Uterus (tissue), 4 donors: Measurements from ENCODE around the gene ALOX12B. TPM values are rescaled to one million over a fixed set of nuclear protein-coding genes. Genes with fewer than 3 reads are reported as not detected.

Source experiments
- DNase-seq, 2 donors: peaks; one replicate each; pipeline ENCODE4 v3.0.0-alpha.2; 2019 to 2020
- H3K27ac ChIP-seq, 2 donors: fragments of 200-600 bp; sonication (generic); 1 replicate in 1 of 2; 2 replicates in 1 of 2; pipeline ENCODE4 v1.5.1; 2016 to 2018
- H3K27me3 ChIP-seq, 2 donors: fragments of 200-600 bp; sonication (generic); one replicate each; pipeline ENCODE4 v1.5.1; 2018 to 2019; ENCODE audit warnings: control low read depth in 1 of 2
- H3K36me3 ChIP-seq, 2 donors: fragments of 200-600 bp; sonication (generic); one replicate each; pipeline ENCODE4 v1.5.1; 2019; ENCODE audit warnings: control low read depth in 1 of 2
- H3K4me1 ChIP-seq, 2 donors: fragments of 200-600 bp; sonication (generic); one replicate each; pipeline ENCODE4 v1.5.1; 2018 to 2019; ENCODE audit warnings: control low read depth in 1 of 2
- H3K4me3 ChIP-seq, 2 donors: fragments of 200-600 bp; sonication (generic); 1 replicate in 1 of 2; 2 replicates in 1 of 2; pipeline ENCODE4 v1.5.1; 2018 to 2019; ENCODE audit warnings: mild to moderate bottlenecking in 1 of 2
- H3K9me3 ChIP-seq, 2 donors: fragments of 200-600 bp; sonication (generic); one replicate each; pipeline ENCODE4 v1.5.1; 2019; ENCODE audit warnings: control low read depth in 1 of 2
- CTCF ChIP-seq, 4 experiments: fragments of 200-600 bp in 2 of 4; fragments of 450-650 bp in 2 of 4; sonication (generic) in 2 of 4; IDR thresholded peaks; one replicate each; pipeline ENCODE4 v1.5.1; 2016 to 2019; ENCODE audit warnings: antibody characterized with exemption in 4 of 4, mild to moderate bottlenecking in 2 of 4, moderate library complexity in 1 of 4
- POLR2A ChIP-seq, 2 donors: fragments of 450-650 bp; IDR thresholded peaks; one replicate each; pipeline ENCODE4 v1.6.1; 2016; ENCODE audit warnings: antibody characterized with exemption in 2 of 2, mild to moderate bottlenecking in 1 of 2, moderate library complexity in 1 of 2
- intact Hi-C: fragments of 100-400 bp; cut with DNase I; formaldehyde crosslinking; loops from one replicate; pipeline ENCODE4 v1.15.1; 2023; ENCODE audit warnings: low total_unique reads
- total RNA-seq, 4 donors: library from RNA; depleted of rRNA in 3 of 4; stranded (reverse); fragments of >200 nt in 3 of 4; gene quantifications; one replicate each; pipeline versions ENCODE4 v1.1.0 to v1.2.4, GENCODE V29; 2014 to 2023
- donor health status: DM: yes; HTN: yes; CAD: no.

ALOX12B gene
- total RNA-seq, 4 donors from 2014 or later = not detected

DNA sequence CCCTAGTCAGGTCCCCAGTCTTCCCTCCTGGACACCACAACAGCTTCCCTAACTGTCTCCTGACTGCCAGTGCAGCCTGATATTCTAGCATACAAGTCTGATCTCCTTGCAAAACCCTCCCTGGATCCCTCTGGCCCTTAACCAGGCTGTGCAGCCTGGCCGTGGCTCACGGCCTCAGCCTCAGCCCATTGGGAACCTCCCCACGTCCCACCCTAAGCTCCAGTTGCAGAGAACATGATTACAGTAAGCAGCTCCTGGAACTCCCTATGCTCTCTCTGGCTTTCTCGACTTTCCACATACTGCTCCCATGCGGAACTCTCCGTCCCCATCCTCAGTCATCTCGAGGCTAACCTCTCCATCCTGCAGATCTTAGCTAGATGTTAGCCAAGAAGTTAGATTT lies 13.0 kb downstream of the ALOX12B start:
- intact Hi-C loops = loop anchor here (10.0 kb wide), 1 partner anchor 230 kb away; no protein-coding TSS in a partner anchor
- TF ChIP-seq POLR2A (IDR thresholded peaks at IDR 0.05) (no peak), CTCF (IDR thresholded peaks at IDR 0.05) (no peak)
- peaks cover 0 to 6% of the 10 kb centered on the region in 2 donors for H3K4me1 ChIP-seq
- no peaks in the 10 kb centered on the region for H3K9me3 ChIP-seq
- no peak for DNase-seq
- no peak overlapping the region for H3K27ac ChIP-seq
- peaks cover 19 to 36% of the 10 kb centered on the region in 2 donors for H3K27me3 ChIP-seq
- H3K4me3 ChIP-seq = no peak overlapping the region
- H3K36me3 ChIP-seq = no peaks in the 10 kb centered on the region

DNA sequence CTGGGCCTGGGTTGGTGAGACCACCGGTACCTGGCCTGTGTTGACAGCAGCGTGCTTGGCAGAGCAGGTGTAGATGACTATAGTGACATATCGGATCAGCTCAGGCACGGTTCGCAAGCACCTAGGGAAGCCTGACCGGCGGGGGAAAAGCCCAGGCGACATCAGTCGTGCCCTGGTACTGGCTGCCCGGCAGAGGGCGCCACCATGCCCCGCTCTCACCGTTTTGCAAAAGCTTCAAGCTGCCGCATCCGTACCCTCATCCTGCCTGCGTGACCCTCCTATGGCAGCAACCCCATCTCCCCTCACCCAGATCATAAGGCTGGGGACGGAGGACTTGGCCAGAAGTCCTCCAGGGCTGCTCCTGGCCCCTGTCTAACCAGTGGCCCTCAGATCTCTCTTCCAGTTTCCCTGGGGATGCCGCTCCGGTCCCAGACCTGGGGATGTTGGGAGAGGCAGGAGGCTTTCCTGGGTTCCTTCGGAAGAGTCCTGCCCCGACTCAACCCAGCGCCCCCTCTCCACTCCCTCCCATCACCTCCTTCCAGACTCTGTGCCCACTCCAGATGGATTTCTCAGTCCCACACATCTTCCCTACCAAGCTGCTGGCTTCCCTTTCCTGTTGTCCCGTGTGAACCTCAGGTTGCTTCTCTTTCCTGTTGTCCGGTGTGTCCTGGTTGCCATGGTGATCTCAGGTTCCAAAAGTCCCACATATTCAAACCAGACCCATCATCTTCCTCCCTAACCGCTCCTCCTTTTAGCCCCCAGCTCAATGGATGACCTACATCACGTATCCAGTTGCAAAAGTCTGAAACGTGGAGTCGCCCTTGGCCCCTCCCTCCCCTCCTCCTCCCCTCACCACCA lies 13.7 kb downstream of the ALOX12B start:
- Histone ChIP-seq H3K27ac (no peak overlapping the region), H3K9me3 (no peaks in the 10 kb centered on the region), H3K4me3 (no peak overlapping the region), H3K36me3 (no peaks in the 10 kb centered on the region), H3K27me3 (peaks cover 19 to 36% of the 10 kb centered on the region in 2 donors), H3K4me1 (no peaks in the 10 kb centered on the region)
- intact Hi-C loops = loop anchor here (10.0 kb wide), 1 partner anchor 231 kb away; no protein-coding TSS in a partner anchor
- peak in 1 of 2 donors; percentile 52 for DNase-seq
- TF ChIP-seq CTCF (IDR thresholded peaks at IDR 0.05) (peak; percentile 42 to 73 (median 60)), POLR2A (IDR thresholded peaks at IDR 0.05) (no peak)

DNA sequence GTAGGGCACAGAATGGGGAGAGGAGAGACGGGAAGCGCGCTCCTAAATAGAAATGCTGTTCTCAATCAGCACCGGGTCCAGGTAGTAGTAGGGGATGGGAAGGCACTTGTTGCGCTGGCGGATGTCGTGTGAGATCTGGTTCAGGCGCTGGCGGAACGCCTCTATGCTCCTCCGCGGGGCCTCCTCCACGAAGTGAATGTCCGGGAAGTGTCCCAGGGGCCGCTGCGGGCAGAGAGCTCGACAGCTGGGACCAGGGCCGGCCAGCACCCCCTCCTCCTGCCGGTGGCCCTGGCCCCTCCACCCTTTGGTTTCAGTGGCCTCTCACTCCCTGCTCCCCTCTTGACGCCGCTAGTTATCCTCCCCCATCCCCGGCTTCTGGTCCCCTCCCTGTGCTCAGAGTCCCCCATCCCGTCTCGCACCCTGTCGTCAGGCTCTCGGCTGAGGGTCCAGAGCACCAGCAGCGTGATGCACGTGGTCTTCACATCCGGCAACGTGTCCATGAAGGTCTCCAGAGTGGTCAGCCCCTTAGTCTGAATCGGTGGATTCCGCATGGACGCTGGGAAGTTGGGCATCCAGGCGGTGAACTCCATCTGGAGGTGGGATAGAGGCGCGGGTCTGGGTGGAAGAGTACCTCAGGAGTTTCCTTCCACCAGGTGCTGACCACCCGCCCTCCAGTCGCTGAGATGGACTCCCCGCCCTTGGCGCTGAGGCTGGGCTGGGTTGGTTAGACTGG lies 14.6 kb downstream of the ALOX12B start:
- Histone ChIP-seq H3K4me1 (no peaks in the 10 kb centered on the region), H3K4me3 (no peak overlapping the region), H3K9me3 (no peaks in the 10 kb centered on the region), H3K27ac (no peak overlapping the region), H3K27me3 (peaks cover 19 to 32% of the 10 kb centered on the region in 2 donors), H3K36me3 (no peaks in the 10 kb centered on the region)
- no peak for DNase-seq
- intact Hi-C loops = loop anchor here (10.0 kb wide), 1 partner anchor 232 kb away; no protein-coding TSS in a partner anchor
- TF ChIP-seq POLR2A (IDR thresholded peaks at IDR 0.05) = no peak
- TF ChIP-seq CTCF (IDR thresholded peaks at IDR 0.05) = no peak

- Histone ChIP-seq H3K9me3 (no peaks in the 10 kb centered on the region), H3K36me3 (no peaks in the 10 kb centered on the region), H3K4me3 (no peak overlapping the region), H3K4me1 (no peaks in the 10 kb centered on the region), H3K27ac (no peak overlapping the region), H3K27me3 (peaks cover 19 to 32% of the 10 kb centered on the region in 2 donors)
- TF ChIP-seq POLR2A (IDR thresholded peaks at IDR 0.05) (no peak), CTCF (IDR thresholded peaks at IDR 0.05) (no peak)
- DNase-seq = no peak
- intact Hi-C loops = loop anchor here (10.0 kb wide), 1 partner anchor 232 kb away; no protein-coding TSS in a partner anchor
These were observed 15.2 kb downstream of the ALOX12B start for GRCh38 chr17:8072341-8072728.
